Measurements from ENCODE around the gene PLCH2.
"Not testable (repeated sequence)": the region's sequence is repeated elsewhere in the genome, so short reads cannot be mapped to it uniquely, and the experiment has no call there.

Gene PLCH2

DNA sequence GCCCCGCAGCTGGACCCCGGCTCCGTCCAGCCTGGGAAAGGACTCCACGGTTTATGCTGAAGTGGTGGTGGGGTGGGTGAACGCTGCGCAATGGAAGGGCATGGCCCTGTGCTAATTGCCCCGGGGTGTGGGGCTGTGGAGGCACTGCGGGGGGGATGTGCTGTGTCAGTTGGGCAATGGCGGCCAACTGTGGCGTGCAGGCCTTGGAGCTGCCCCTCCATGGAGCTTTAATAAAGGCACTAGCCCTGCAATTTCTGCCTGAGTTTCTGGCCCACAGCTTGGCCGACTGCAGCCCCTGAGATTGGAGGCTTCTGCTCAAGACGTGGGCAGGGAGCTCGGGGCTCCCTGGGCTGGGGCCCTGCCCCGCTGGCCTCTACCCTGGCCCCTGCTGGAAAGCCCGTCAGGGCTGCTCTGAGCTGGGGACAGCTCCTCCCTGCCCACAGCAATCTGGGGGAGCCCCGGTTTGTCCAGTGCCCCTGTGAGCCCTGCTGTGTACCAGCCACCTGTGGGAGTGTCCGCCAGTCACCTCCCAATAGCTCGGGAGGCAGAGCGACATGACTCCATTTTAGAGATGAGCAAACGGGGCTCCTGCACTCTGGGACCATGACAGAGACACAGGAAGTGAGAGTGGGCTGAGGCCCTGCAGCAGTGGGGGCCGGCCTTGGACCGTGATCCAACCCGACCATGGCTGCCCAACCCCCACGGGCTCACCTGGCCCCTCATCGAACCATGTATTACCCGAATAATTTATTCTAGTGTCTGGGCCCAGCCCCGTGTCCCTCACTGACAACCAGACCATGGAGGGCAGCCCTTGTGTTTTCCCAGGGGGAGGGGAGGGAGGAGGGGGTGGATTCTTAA lies 71.3 kb downstream of the PLCH2 start:
- DNase-seq, result no peak

DNA sequence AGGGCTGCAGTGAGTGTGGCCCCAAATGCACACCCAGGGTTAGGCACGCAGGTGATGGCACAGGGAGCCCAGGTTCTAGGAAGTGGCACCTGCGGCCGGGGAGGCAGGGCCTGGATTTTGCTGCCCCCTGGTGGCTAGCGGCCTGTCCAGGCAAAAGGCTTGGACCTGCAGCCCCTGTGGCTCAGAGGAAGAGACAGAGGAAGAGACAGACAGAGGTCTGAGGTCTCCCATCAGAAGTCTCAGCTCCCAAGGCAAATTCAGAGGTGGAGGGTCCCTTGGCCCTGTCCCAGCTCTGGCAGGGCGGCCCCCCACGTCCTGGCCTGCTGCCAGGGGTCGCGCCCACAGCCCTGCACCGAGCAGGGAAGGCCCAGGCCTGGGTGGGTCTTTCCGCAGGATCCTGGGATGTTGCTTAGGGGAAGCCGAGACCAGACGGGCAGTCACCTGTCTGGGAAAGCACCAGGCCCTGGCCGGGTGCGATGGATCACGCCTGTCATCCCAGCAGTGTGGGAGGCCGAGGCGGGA lies 72.0 kb downstream of the PLCH2 start:
- DNase-seq, result no peak

DNA sequence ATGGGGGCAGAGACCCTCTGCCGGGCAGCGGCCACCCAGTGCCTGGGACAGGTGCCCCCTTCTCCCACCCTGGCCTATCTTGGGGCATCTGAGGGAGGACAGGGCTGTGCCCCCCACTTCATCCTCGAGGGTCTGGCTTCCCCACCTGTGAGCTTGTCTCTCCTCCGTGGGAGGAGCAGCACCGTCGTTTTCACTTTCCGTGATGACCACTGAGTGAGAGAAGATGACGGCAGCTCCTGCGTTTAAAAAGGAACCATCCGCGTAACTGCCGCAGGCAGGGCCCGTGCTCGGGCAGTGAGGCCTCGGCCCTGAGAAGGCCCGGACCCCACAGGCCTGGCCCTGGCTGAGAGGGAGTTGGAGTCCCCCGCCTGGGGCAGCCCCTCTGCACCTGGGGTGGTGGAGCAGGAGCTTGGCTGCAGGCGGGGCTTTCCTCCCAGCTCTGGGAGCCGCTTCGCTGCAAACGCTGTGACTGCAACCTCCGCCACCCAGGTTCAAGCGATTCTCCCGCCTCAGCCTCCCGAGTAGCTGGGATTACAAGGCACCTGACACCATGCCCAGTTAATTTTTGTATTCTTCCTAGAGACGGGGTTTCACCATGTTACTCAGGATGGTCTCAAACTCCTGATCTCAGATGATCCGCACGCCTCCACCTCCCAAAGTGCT lies 73.4 kb downstream of the PLCH2 start:
- not testable (repeated sequence) for DNase-seq

GRCh38 chr1:2550309-2550861 lies 74.3 kb downstream of the PLCH2 start:
- DNase-seq, result not testable (repeated sequence)

- DNase-seq, result not testable (repeated sequence)
Observed at GRCh38 chr1:2551544-2551943, 75.5 kb downstream of the PLCH2 start.

- DNase-seq, result no peak
Observed at GRCh38 chr1:2552189-2552588, 76.1 kb downstream of the PLCH2 start.

DNA sequence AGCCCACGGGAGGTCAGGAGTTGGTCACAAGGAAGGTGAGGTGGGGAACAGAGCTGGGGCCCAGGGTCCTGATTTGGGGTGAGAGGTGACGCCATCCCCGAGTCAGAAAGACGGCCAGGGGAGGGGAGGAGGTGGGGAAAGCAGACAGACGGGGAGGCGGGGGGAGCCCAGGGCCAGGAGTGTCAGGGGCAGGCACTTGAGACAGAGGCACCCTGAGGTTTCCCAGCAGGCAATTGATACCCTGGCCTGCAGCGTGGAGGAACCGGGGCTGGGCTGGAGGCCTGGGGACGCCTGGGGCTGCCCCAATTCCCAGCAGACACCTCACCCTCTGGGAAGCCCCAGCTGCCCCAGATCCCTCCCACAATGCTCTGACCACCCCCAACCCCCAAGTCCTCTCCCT lies 77.0 kb downstream of the PLCH2 start:
- DNase-seq, result not testable (repeated sequence)

GRCh38 chr1:2553871-2554620 lies 78.0 kb downstream of the PLCH2 start:
- no peak for DNase-seq

- no peak for DNase-seq
Observed at GRCh38 chr1:2554621-2555387, 78.7 kb downstream of the PLCH2 start.
